HEK293T (cell line): ENCODE results near the gene DNAI2.

Experiments used
- CTCF ChIA-PET: fragments of 350-600 bp; formaldehyde crosslinking; extraction: SDS; loops from one replicate; lab custom pipeline; 2021; ENCODE audit warnings: antibody characterized with exemption, inconsistent platforms; lab: Yijun Ruan, JAX
- POLR2A ChIA-PET: fragments of 350-600 bp; formaldehyde crosslinking; extraction: SDS; loops from one replicate; lab custom pipeline; 2020; ENCODE audit warnings: antibody characterized with exemption, inconsistent platforms; lab: Yijun Ruan, JAX
- DNase-seq: peaks from one replicate; pipeline ENCODE4 v3.0.0; 2012; ENCODE audit warnings: mixed read lengths; ENCODE audit errors: extremely low spot score
- ARNT ChIP-seq: fragments of 450-650 bp; IDR thresholded peaks from 2 replicates; pipeline ENCODE4 v1.6.1; 2017; ENCODE audit warnings: mild to moderate bottlenecking
- BHLHE40 ChIP-seq: fragments of 450-650 bp; IDR thresholded peaks from 2 replicates; pipeline ENCODE4 v1.6.1; 2016; ENCODE audit warnings: mild to moderate bottlenecking, moderate library complexity, borderline replicate concordance
- CTBP1 ChIP-seq: fragments of 450-650 bp; IDR thresholded peaks from 2 replicates; pipeline ENCODE4 v1.6.1; 2016; ENCODE audit warnings: borderline replicate concordance
- ELF4 ChIP-seq: fragments of 450-650 bp; IDR thresholded peaks from 2 replicates; pipeline ENCODE4 v1.6.1; 2017; ENCODE audit warnings: antibody characterized with exemption
- FOXA1 ChIP-seq: fragments of 450-650 bp; IDR thresholded peaks from 2 replicates; pipeline ENCODE4 v1.6.1; 2016; ENCODE audit warnings: mild to moderate bottlenecking
- FOXK2 ChIP-seq: fragments of 450-650 bp; IDR thresholded peaks from 2 replicates; pipeline ENCODE4 v1.6.1; 2016; ENCODE audit warnings: mild to moderate bottlenecking
- FOXM1 ChIP-seq: fragments of 450-650 bp; IDR thresholded peaks from 2 replicates; pipeline ENCODE4 v1.6.1; 2017; ENCODE audit warnings: mild to moderate bottlenecking, borderline replicate concordance
- HDGF ChIP-seq: fragments of 450-650 bp; IDR thresholded peaks from 2 replicates; pipeline ENCODE4 v1.6.1; 2017; ENCODE audit warnings: antibody characterized with exemption, borderline replicate concordance
- L3MBTL2 ChIP-seq: fragments of 450-650 bp; conservative IDR thresholded peaks from 2 replicates; pipeline ENCODE4 v1.6.1; 2016; ENCODE audit warnings: mild to moderate bottlenecking
- LEF1 ChIP-seq: fragments of 450-650 bp; IDR thresholded peaks from 2 replicates; pipeline ENCODE4 v1.6.1; 2017; ENCODE audit warnings: mild to moderate bottlenecking, borderline replicate concordance
- NFRKB ChIP-seq: fragments of 450-650 bp; IDR thresholded peaks from 2 replicates; pipeline ENCODE4 v1.6.1; 2016; ENCODE audit warnings: mild to moderate bottlenecking, moderate library complexity
- SP1 ChIP-seq: fragments of 450-650 bp; IDR thresholded peaks from 2 replicates; pipeline ENCODE4 v1.6.1; 2017
- SUZ12 ChIP-seq: fragments of 450-650 bp; IDR thresholded peaks from 2 replicates; pipeline ENCODE4 v1.6.1; 2016; ENCODE audit warnings: mild to moderate bottlenecking
- TARDBP ChIP-seq: fragments of 450-650 bp; IDR thresholded peaks from 2 replicates; pipeline ENCODE4 v1.6.1; 2016
- ZNF384 ChIP-seq: fragments of 450-650 bp; IDR thresholded peaks from 2 replicates; pipeline ENCODE4 v1.6.1; 2016
- TF ChIP-seq, protein P1 (sequence below): fragments of 450-650 bp; IDR thresholded peaks from 2 replicates; pipeline ENCODE4 v1.6.1; 2016

The DNAI2 gene

DNA sequence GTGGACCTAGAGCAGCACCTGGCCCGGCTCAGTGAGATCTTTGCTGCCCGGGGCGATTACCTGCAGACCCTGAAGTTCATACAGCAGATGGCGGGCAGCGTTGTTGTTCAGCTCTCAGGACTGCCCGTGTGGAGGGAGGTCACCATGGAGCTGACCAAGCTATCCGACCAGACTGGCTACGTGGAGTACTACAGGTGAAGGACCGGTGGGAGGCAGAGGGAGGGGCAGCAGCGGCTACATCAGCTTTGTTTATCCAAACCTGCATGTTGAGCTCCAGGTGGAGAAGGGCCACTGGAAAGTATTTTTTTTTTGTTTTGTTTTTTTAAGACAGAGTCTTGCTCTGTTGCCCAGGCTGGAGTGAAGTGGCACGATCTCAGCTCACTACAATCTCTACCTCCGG, 36.7 kb upstream of the DNAI2 start:
- TF ChIP-seq ZNF384: no peak
- TF ChIP-seq LEF1: no peak
- no peak for TF ChIP-seq L3MBTL2
- TF ChIP-seq BHLHE40: no peak
- no peak for TF ChIP-seq ELF4
- TF ChIP-seq SP1: no peak
- no peak for TF ChIP-seq HDGF
- no peak for TF ChIP-seq NFRKB
- TF ChIP-seq TARDBP: no peak
- no peak for TF ChIP-seq FOXA1
- no peak for DNase-seq
- ChIA-PET CTCF (interaction anchor here (0.7 kb wide), 1 partner anchor 40 kb away, joined by 3 read pairs; no protein-coding TSS in a partner anchor), POLR2A (no interaction called here)

DNA sequence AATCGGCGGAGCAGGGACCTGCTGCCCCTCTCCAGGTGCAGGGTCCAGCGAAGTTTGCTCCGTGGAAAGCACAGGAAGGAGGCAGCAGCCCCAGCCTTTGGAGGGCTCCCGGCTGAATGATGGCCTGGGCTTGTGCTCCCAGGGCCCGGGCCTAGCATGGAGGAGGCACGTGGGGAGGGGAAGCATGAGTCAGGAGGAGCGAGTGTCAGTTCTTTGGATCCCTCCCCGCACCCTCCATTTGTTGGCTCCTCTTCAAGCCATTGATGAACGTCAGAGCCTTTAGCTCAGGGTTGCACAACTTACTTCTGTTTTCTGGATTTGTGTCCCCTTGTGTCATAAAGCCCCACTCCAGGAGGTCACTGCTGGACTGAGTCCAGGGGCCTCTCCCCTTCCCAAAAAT, 34.9 kb upstream of the DNAI2 start:
- DNase-seq: no peak
- ChIA-PET CTCF (no interaction called here), POLR2A (no interaction called here)
- TF ChIP-seq L3MBTL2 (no peak), FOXA1 (no peak), LEF1 (no peak), SP1 (no peak), HDGF (no peak), SUZ12 (no peak), NFRKB (no peak), ELF4 (no peak), BHLHE40 (no peak), CTBP1 (no peak), FOXK2 (no peak), TARDBP (no peak)

DNA sequence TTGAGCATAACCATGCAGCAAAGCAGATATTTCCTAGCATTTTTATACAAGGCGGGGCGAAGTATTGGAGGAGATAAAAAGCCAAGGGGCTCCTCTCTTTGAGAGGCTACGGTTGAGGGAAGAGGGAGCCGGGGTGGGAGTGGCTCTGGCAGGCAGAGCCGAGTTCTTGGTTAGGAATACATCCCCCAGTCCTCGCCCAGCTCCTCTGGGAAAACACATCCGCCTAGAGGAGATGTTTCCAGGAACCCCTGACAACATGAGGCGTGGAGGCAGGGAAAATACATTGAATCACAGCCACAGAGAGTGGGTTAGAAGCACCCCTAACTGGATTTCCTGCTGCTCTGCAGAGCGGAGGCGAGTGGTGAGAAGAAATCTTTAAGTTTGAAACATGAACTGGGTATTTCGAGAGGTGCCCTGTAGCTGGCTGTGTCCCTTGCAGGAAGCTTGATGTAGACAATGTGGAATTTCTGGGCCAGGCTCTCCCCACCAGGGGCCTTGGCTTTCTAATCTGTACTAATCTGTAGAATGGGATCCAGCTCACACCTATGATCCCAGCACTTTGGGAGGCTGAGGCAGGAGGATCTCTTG, 33.3 kb upstream of the DNAI2 start:
- ChIA-PET CTCF (no interaction called here), POLR2A (interaction anchor here (1.5 kb wide), 1 partner anchor 10 kb away, joined by 3 read pairs; no protein-coding TSS in a partner anchor)
- no peak for TF ChIP-seq SUZ12
- no peak for TF ChIP-seq ZNF384
- TF ChIP-seq, protein P1, sequence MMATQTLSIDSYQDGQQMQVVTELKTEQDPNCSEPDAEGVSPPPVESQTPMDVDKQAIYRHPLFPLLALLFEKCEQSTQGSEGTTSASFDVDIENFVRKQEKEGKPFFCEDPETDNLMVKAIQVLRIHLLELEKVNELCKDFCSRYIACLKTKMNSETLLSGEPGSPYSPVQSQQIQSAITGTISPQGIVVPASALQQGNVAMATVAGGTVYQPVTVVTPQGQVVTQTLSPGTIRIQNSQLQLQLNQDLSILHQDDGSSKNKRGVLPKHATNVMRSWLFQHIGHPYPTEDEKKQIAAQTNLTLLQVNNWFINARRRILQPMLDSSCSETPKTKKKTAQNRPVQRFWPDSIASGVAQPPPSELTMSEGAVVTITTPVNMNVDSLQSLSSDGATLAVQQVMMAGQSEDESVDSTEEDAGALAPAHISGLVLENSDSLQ: no peak
- no peak for TF ChIP-seq L3MBTL2
- TF ChIP-seq FOXK2: no peak
- no peak for TF ChIP-seq FOXM1
- TF ChIP-seq LEF1: no peak
- no peak for TF ChIP-seq SP1
- TF ChIP-seq FOXA1: no peak
- no peak for TF ChIP-seq BHLHE40
- no peak for TF ChIP-seq TARDBP
- no peak for TF ChIP-seq CTBP1
- TF ChIP-seq NFRKB: no peak
- no peak for TF ChIP-seq HDGF
- no peak for TF ChIP-seq ARNT
- DNase-seq: no peak

DNA sequence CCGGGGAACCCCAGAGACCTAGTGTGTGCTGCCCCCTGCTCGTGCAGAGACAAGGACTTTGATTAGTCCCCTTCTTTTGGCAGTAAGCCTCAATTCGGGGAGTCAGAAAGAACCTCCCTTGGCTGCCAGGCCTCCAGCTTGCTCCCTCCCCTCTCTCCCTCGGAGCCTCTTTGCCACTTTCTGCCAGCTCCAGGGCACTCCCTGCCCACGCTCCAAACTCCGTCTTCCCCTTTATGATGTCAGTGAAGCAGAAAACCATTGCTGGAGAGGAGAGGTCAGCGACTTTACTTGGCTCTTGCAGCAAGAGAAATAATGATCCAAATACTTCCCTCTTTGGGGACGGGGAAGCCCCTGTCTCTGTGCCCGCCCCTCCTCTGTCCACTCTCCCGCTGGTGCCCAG, 32.6 kb upstream of the DNAI2 start:
- no peak for DNase-seq
- TF ChIP-seq, protein P1: no peak
- TF ChIP-seq L3MBTL2 (no peak), FOXM1 (no peak), CTBP1 (no peak), NFRKB (no peak), SP1 (no peak), SUZ12 (no peak), BHLHE40 (no peak), ZNF384 (no peak), LEF1 (no peak), ELF4 (no peak), FOXK2 (no peak), ARNT (no peak), TARDBP (no peak), HDGF (no peak), FOXA1 (no peak)
- CTCF ChIA-PET: no interaction called here
- POLR2A ChIA-PET: interaction anchor here (1.5 kb wide), 1 partner anchor 10 kb away, joined by 3 read pairs; no protein-coding TSS in a partner anchor

DNA sequence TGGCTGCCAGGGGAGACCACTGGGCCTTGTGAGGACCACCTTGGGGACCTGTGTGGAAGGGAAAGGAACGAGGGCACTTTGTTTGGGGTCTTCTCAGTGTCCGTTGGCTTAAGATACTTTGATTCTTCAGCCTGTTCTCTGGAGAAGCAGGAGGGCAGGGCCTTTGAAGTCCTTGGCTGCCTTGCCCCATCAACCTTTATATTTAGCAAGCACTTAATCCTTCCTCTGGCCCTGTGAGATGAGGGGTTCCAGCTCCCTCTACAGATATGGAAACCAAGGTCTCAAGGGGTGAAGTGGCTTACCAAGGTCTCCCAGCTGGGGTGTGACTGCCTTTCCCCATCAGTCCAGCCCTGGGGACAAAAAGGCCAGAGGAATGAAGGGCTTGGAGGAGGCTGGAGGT, 32.2 kb upstream of the DNAI2 start:
- no peak for DNase-seq
- ChIA-PET POLR2A (interaction anchor here (1.5 kb wide), 1 partner anchor 11 kb away, joined by 3 read pairs; no protein-coding TSS in a partner anchor), CTCF (no interaction called here)
- no peak for TF ChIP-seq BHLHE40
- no peak for TF ChIP-seq ARNT
- no peak for TF ChIP-seq SUZ12
- no peak for TF ChIP-seq TARDBP
- no peak for TF ChIP-seq SP1
- no peak for TF ChIP-seq ZNF384
- no peak for TF ChIP-seq ELF4
- no peak for TF ChIP-seq FOXM1
- TF ChIP-seq LEF1: no peak
- no peak for TF ChIP-seq FOXK2
- TF ChIP-seq, protein P1: no peak
- TF ChIP-seq FOXA1: no peak
- no peak for TF ChIP-seq L3MBTL2
- TF ChIP-seq NFRKB: no peak
- no peak for TF ChIP-seq HDGF
- no peak for TF ChIP-seq CTBP1
